ENCODE measurements around the gene JAK2. TPM values are rescaled to one million over a fixed set of nuclear protein-coding genes. Genes with fewer than 3 reads are reported as not detected.

JAK2 gene
- total RNA-seq, 2 donors from 2014 or later: 8.6 to 13.9 TPM

GRCh38 chr9:5040730-5041389, 55.8 kb downstream of the JAK2 start:
- no peak overlapping the region for H3K4me3 ChIP-seq
- no peaks in the 10 kb centered on the region for H3K4me1 ChIP-seq (replicated peaks)
- TF ChIP-seq CTCF (IDR thresholded peaks at IDR 0.05): no peak
- TF ChIP-seq POLR2AphosphoS5 (IDR thresholded peaks at IDR 0.05): no peak
- TF ChIP-seq POLR2A (IDR thresholded peaks at IDR 0.05): no peak
- no peaks in the 10 kb centered on the region for H3K9me3 ChIP-seq
- H3K27me3 ChIP-seq (replicated peaks; ENCODE audit: insufficient read depth): no peaks in the 10 kb centered on the region
- DNase-seq (ENCODE audit: low spot score): no peak
- no peak overlapping the region for H3K27ac ChIP-seq
- 97% methylated on average over 47 of the region's 47 CpGs for WGBS
- intact Hi-C loops (cut with DNase I): no loop called here
- no peaks in the 10 kb centered on the region for H3K36me3 ChIP-seq

- DNase-seq (ENCODE audit: low spot score): no peak
- no peaks in the 10 kb centered on the region for H3K27me3 ChIP-seq (replicated peaks; ENCODE audit: insufficient read depth)
- no peak overlapping the region for H3K27ac ChIP-seq
- no peaks in the 10 kb centered on the region for H3K36me3 ChIP-seq
- H3K4me1 ChIP-seq (replicated peaks): no peaks in the 10 kb centered on the region
- no peaks in the 10 kb centered on the region for H3K9me3 ChIP-seq
- no peak overlapping the region for H3K4me3 ChIP-seq
- WGBS: 98% methylated on average over 47 of the region's 48 CpGs
- TF ChIP-seq CTCF (IDR thresholded peaks at IDR 0.05) (no peak), POLR2A (IDR thresholded peaks at IDR 0.05) (no peak), POLR2AphosphoS5 (IDR thresholded peaks at IDR 0.05) (no peak)
- intact Hi-C loops (cut with DNase I): no loop called here
Measured at GRCh38 chr9:5041390-5042115, 56.5 kb downstream of the JAK2 start.

- no peaks in the 10 kb centered on the region for H3K4me1 ChIP-seq (replicated peaks)
- no peak overlapping the region for H3K4me3 ChIP-seq
- 80% methylated on average over 30 of the region's 30 CpGs for WGBS
- H3K9me3 ChIP-seq: no peaks in the 10 kb centered on the region
- no peaks in the 10 kb centered on the region for H3K27me3 ChIP-seq (replicated peaks; ENCODE audit: insufficient read depth)
- intact Hi-C loops (cut with DNase I): no loop called here
- H3K36me3 ChIP-seq: no peaks in the 10 kb centered on the region
- TF ChIP-seq CTCF (IDR thresholded peaks at IDR 0.05) (no peak), POLR2AphosphoS5 (IDR thresholded peaks at IDR 0.05) (no peak), POLR2A (IDR thresholded peaks at IDR 0.05) (no peak)
- no peak for DNase-seq (ENCODE audit: low spot score)
- H3K27ac ChIP-seq: no peak overlapping the region
Measured at GRCh38 chr9:5042661-5043178, 57.6 kb downstream of the JAK2 start.

- Histone ChIP-seq H3K36me3 (no peaks in the 10 kb centered on the region), H3K4me3 (no peak overlapping the region), H3K27ac (no peak overlapping the region), H3K27me3 (replicated peaks; ENCODE audit: insufficient read depth) (no peaks in the 10 kb centered on the region), H3K4me1 (replicated peaks) (no peaks in the 10 kb centered on the region), H3K9me3 (no peaks in the 10 kb centered on the region)
- 96% methylated on average over 3 of the region's 3 CpGs for WGBS
- intact Hi-C loops (cut with DNase I): no loop called here
- DNase-seq (ENCODE audit: low spot score): no peak
- TF ChIP-seq CTCF (IDR thresholded peaks at IDR 0.05) (no peak), POLR2A (IDR thresholded peaks at IDR 0.05) (no peak), POLR2AphosphoS5 (IDR thresholded peaks at IDR 0.05) (no peak)
Measured at GRCh38 chr9:5043381-5043780, 58.3 kb downstream of the JAK2 start.
